COLO829 (cell line): ENCODE results near the gene PDZD8.
"Not testable (repeated sequence)": the region's sequence is repeated elsewhere in the genome, so short reads cannot be mapped to it uniquely, and the experiment has no call there.

ENCODE experiments used
- DNase-seq: peaks from one replicate; pipeline ENCODE4 v3.0.0; 2012; ENCODE audit warnings: low spot score

The PDZD8 gene

DNA sequence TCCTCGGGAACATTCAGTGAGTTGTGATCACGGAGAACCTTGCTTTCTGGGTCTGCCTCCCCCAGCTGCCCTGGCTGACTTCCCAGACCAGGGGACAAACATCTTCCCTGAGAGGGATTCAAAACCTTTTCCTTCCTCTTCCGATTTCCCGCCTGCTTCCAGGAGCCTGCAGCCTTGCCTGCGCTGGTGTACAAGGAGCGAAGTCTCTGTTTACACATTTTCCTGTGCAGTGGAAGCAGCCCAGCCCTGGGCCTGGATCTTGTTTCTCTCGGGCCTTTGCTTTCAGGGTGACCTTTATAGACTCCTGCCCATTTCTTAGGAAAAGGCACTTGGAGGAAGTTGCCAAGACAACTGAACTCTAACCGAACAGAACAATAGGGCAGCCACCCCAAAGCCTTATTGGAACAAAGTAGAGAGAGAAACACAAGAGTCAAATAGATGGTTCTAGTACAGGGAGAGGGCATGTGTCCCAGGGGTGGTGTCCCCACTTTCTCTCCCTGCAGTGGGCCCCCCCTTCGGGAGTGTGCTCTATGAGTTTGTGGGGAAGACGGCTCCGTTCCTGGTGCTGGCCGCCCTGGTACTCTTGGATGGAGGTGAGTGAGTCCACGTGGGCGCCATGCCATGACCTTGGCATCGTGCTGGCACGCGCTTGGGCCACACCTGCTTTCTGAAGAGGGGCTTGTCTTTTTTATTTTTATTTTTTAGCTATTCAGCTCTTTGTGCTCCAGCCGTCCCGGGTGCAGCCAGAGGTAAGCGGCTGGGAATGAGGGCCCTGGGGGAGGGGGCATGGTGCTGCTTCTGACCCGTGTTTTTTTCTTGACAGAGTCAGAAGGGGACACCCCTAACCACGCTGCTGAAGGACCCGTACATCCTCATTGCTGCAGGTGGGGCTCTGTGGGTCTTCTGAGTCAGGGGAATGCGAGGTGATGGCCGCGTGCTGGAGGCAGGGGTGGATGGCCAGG lies 120.2 kb downstream of the PDZD8 start:
- no peak for DNase-seq

- DNase-seq: no peak
Measured at GRCh38 chr10:117254338-117254737, 120.9 kb downstream of the PDZD8 start.

- DNase-seq: no peak
Measured at GRCh38 chr10:117253908-117254307, 121.3 kb downstream of the PDZD8 start.

DNA sequence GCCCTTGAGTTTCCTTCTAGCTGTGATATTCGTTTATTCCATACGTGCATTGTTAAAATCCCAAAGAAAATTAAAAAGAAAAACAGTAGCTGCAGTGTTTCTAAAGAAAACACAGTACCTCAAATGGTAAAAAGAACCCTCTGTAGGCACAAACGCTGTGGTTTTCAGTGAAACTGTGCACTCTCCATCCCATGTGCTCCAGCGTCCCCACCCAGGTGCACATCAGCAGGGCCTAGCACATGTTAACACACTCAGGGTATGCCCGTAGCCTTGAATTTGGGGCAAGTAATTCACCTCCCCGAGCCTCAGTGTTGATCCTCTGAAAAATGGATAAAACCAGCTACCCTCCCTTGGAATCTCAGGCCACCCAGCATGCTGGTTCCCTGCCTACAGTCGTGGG lies 124.8 kb downstream of the PDZD8 start:
- no peak for DNase-seq

GRCh38 chr10:117249493-117250093 lies 125.6 kb downstream of the PDZD8 start:
- DNase-seq: no peak

GRCh38 chr10:117248750-117249465 lies 126.3 kb downstream of the PDZD8 start:
- no peak for DNase-seq

DNA sequence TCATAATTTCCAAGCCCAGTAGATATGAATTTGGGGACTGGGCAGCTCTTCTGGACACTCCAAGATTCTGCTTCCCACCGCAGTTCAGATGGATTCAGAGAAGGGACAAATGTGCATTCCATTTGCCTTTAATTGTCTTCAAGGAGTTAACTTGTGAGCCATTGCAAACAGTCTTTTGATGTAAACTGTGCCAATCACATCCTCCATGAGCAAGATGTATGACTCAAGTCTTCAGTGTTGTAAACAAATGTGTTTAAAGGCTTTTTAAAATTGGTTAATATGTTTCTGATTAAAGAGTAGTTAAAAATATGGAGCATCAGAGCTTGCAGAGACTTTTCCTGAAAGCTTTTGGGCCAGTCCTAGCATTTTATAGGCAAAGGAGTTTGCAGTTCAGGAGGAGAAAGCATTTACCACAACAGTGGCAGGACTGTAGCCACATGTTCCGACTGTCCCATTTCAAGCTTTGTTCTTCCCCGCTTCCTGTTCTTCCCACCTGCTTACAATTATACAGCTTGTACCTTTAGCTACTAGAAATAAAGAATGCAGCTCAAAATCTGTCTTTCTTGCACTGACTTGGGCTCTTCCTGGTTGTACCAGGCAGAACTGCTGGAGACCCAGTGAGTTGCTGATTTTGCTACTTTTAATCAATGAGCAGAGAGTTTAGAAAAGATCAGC lies 128.1 kb downstream of the PDZD8 start:
- DNase-seq: no peak

- no peak for DNase-seq
Measured at GRCh38 chr10:117242463-117242832, 132.8 kb downstream of the PDZD8 start.

DNA sequence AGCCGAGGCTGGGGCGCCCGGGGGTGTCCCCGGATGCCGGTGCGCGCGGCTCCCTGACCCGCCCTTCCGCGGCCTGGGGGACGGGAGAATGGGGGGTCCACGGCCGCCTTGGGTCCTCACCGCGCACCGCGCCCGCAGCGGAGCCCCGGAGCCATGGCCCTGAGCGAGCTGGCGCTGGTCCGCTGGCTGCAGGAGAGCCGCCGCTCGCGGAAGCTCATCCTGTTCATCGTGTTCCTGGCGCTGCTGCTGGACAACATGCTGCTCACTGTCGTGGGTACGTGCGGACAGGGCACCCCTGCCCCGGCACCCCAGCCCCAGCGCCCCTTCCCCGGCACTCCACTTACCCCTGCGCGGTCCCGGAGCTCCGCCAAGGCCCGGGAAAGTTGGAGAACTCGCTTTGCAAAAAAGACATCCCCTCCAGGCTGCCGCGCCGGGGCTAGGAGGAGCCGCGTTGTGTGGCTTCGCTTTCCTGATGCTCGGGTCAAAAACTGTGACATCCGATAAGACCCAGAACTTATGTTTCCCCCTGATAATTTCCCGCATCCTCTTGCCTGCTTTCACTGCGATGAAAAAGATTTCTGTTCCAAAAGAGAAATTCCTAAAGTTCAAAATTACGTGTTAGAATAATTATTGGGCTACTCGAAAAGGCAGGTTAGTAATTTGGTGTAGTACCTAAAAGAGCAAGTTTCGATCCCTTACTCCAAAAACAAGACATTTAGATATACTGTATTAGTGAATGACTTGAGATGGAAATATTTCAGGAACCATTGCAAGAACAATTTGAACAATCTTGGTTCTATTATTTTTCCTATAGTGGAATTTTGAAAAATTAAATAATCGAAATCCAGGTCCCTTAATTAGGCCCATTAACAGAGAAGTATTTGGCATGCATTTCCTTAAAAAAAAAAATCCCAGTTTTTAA lies 133.4 kb downstream of the PDZD8 start:
- no peak for DNase-seq

DNA sequence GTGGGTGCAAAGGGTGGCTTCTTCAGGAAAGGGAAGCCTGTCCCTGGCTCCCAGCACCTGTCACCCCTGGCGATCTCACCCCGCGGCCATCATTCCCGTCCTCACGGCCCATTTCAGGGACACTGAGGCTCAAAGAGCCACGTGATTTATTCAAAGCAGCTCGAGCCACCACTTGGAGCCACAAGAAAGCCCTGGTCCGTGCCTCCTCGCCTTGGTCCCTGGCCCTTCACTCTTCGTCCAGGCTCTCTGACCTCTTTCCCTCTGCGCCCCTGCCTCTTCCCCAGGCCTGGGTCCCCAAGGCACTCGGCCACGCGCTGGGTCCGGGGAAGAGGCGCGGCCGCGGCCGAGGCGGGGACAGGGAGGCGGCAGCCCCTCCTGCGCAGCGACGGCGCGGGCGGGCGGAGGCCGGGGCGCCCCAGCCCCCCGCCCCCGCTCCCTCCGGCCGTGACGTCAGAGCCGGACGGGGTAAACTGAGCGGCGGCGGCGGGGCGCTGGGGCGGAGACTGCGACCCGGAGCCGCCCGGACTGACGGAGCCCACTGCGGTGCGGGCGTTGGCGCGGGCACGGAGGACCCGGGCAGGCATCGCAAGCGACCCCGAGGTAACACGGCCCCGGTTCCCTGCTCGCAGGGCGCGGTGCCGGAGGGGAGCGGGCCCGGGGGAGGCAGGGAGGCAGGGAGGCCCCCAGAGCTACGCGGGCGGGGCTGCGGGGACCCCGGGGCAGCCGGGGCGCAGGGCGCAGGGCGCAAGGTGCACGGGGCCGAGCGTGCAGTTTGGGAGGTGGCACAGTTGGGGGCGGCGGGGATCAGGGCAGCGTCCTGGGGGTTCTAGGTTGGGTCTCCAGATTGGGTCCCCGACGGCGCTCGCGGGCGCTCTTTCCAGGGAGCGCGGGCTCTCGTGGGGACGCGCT lies 134.4 kb downstream of the PDZD8 start, which contains the start of gene SLC18A2:
SLC18A2 (plus strand) TSS at position 494 of the 909 bp plus-strand sequence. CDS start 580 bp downstream, outside the sequence.
- no peak for DNase-seq

GRCh38 chr10:117239721-117240620 lies 135.3 kb downstream of the PDZD8 start:
- no peak for DNase-seq

GRCh38 chr10:117239051-117239450 lies 136.2 kb downstream of the PDZD8 start:
- no peak for DNase-seq

GRCh38 chr10:117237401-117237991 lies 137.7 kb downstream of the PDZD8 start:
- no peak for DNase-seq

GRCh38 chr10:117230107-117230506 lies 145.1 kb downstream of the PDZD8 start:
- DNase-seq: not testable (repeated sequence)

GRCh38 chr10:117228210-117228609 lies 147.0 kb downstream of the PDZD8 start:
- DNase-seq: no peak
